Smooth muscle cell (in vitro differentiated cells): ENCODE results near the gene AMBP. TPM values are rescaled to one million over a fixed set of nuclear protein-coding genes. Genes with fewer than 3 reads are reported as not detected.
A peak's percentile ranks its signal among the peaks of the same experiment; 100 is the strongest.

ENCODE experiments used
- DNase-seq: peaks from one replicate; lab custom pipeline; 2025; ENCODE audit not compliant: unreplicated experiment; lab: John Stamatoyannopoulos, UW
- H2AFZ ChIP-seq: fragments of 200-600 bp; sonication (generic); 2 replicates; pipeline ENCODE4 v1.6.0; 2016; ENCODE audit warnings: antibody characterized with exemption, low read depth, mild to moderate bottlenecking
- H3F3A ChIP-seq: fragments of 200-600 bp; sonication (generic); 2 replicates; pipeline ENCODE4 v1.6.0; 2017; ENCODE audit warnings: antibody characterized with exemption, low read depth
- H3K27ac ChIP-seq: fragments of 200-600 bp; sonication (generic); 2 replicates; pipeline ENCODE4 v1.5.1; 2016; ENCODE audit warnings: low read depth, mild to moderate bottlenecking
- H3K27me3 ChIP-seq: fragments of 200-600 bp; sonication (generic); 2 replicates; pipeline ENCODE4 v1.6.1; 2016; ENCODE audit warnings: low read depth, mild to moderate bottlenecking
- H3K36me3 ChIP-seq: fragments of 200-600 bp; sonication (generic); 2 replicates; pipeline ENCODE4 v1.5.1; 2016; ENCODE audit warnings: low read depth
- H3K4me1 ChIP-seq: fragments of 200-600 bp; sonication (generic); 2 replicates; pipeline ENCODE4 v1.5.1; 2016; ENCODE audit warnings: low read depth
- H3K4me2 ChIP-seq: fragments of 200-600 bp; sonication (generic); 2 replicates; pipeline ENCODE4 v1.6.0; 2016; ENCODE audit warnings: mild to moderate bottlenecking
- H3K4me3 ChIP-seq: fragments of 200-600 bp; sonication (generic); 2 replicates; pipeline ENCODE4 v1.5.1; 2016; ENCODE audit warnings: mild to moderate bottlenecking
- H3K79me2 ChIP-seq: fragments of 200-600 bp; sonication (generic); 2 replicates; pipeline ENCODE4 v1.6.0; 2016; ENCODE audit warnings: low read depth, mild to moderate bottlenecking
- H3K9ac ChIP-seq: fragments of 200-600 bp; sonication (generic); 2 replicates; pipeline ENCODE4 v1.6.0; 2016; ENCODE audit warnings: low read depth
- H3K9me3 ChIP-seq: fragments of 200-600 bp; sonication (generic); replicated peaks from 2 replicates; pipeline ENCODE4 v1.5.1; 2016; ENCODE audit warnings: low read depth
- H4K20me1 ChIP-seq: fragments of 200-600 bp; sonication (generic); 2 replicates; pipeline ENCODE4 v1.6.0; 2016; ENCODE audit warnings: low read depth
- WGBS: methylation state at CpG from one replicate; pipeline ENCODE4 v1.1.7; 2016; ENCODE audit warnings: low lambda C conversion rate; 5-methylcytosine and 5-hydroxymethylcytosine counted together
- polyA plus RNA-seq: library from polyadenylated mRNA; unstranded; fragments of >200 nt; fragmentation: Nextera tagmentation; extraction: Ambion mirVana; gene quantifications from 2 replicates; pipeline ENCODE4 v1.2.1, GENCODE V29; 2016
- total RNA-seq: library from RNA; depleted of rRNA; stranded (reverse); fragments of >200 nt; gene quantifications from 2 replicates; pipeline ENCODE4 v1.2.3, GENCODE V29; 2014
- TF ChIP-seq, protein P1 (sequence below): fragments of 200-600 bp; sonication (generic); IDR thresholded peaks from 2 replicates; pipeline ENCODE4 v1.5.1; 2017; ENCODE audit warnings: borderline replicate concordance, mild to moderate bottlenecking, antibody characterized with exemption; ENCODE audit not compliant: insufficient read depth, poor library complexity, severe bottlenecking

Gene AMBP
- total and polyA plus RNA-seq, 2 experiments from 2014 or later = 0.35 TPM; not detected in 1

DNA sequence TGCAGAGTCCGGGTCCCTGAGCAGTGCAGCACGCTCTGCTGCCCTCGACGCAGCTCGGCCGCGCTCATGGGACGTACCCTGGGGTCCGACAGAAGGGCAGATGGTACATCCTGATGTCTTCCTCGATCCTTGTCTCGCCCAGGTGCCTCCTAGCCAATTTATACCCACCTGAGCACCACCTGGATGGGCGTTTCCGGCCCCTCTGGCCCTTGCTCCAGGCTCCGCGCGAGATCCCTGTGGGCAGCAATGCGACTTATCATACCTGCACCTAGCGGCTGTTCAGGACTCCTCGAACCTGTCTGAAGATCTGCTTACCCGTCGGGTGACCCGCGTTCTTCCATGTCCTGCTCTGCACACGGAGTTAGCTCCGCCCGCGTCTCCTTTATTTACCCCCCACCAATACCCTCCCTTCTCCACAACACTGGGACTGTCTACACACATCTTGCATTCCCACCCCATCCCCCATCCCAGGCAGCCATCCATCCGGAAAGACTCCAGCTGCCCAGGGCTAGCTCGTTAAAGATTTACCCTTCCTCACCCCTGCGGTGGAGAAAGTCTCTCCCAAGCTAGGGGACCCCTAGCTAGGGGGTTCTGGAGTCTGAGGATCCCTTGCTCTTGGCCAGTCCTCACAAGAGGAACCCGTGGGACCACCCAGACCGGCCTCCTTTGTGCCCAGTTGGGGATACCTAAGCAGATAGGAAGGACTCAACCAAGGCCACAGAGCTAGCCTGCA lies 21.0 kb upstream of the AMBP start, which contains the start of gene KIF12:
Gene KIF12 (minus strand): TSS at position 357 of the 733 bp plus-strand sequence. CDS start 16 bp downstream, at position 341.
- TF ChIP-seq, protein P1, sequence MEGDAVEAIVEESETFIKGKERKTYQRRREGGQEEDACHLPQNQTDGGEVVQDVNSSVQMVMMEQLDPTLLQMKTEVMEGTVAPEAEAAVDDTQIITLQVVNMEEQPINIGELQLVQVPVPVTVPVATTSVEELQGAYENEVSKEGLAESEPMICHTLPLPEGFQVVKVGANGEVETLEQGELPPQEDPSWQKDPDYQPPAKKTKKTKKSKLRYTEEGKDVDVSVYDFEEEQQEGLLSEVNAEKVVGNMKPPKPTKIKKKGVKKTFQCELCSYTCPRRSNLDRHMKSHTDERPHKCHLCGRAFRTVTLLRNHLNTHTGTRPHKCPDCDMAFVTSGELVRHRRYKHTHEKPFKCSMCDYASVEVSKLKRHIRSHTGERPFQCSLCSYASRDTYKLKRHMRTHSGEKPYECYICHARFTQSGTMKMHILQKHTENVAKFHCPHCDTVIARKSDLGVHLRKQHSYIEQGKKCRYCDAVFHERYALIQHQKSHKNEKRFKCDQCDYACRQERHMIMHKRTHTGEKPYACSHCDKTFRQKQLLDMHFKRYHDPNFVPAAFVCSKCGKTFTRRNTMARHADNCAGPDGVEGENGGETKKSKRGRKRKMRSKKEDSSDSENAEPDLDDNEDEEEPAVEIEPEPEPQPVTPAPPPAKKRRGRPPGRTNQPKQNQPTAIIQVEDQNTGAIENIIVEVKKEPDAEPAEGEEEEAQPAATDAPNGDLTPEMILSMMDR = no peak
- Histone ChIP-seq H3K4me2 (peak within 1 kb of the TSS; percentile 93), H3K4me3 (peak within 1 kb of the TSS; percentile 53), H4K20me1 (no peaks in the 10 kb centered on the region), H2AFZ (no peak within 1 kb of the TSS), H3F3A (peaks cover 6% of the 10 kb centered on the region), H3K9ac (no peak within 1 kb of the TSS), H3K79me2 (no peaks in the 10 kb centered on the region), H3K36me3 (no peaks in the 10 kb centered on the region), H3K27ac (no peak within 1 kb of the TSS), H3K27me3 (peaks cover 30% of the 10 kb centered on the region), H3K9me3 (no peaks in the 10 kb centered on the region), H3K4me1 (no peaks in the 10 kb centered on the region)
- 23% methylated on average over 30 of the region's 32 CpGs for WGBS
- DNase-seq = no peak

DNA sequence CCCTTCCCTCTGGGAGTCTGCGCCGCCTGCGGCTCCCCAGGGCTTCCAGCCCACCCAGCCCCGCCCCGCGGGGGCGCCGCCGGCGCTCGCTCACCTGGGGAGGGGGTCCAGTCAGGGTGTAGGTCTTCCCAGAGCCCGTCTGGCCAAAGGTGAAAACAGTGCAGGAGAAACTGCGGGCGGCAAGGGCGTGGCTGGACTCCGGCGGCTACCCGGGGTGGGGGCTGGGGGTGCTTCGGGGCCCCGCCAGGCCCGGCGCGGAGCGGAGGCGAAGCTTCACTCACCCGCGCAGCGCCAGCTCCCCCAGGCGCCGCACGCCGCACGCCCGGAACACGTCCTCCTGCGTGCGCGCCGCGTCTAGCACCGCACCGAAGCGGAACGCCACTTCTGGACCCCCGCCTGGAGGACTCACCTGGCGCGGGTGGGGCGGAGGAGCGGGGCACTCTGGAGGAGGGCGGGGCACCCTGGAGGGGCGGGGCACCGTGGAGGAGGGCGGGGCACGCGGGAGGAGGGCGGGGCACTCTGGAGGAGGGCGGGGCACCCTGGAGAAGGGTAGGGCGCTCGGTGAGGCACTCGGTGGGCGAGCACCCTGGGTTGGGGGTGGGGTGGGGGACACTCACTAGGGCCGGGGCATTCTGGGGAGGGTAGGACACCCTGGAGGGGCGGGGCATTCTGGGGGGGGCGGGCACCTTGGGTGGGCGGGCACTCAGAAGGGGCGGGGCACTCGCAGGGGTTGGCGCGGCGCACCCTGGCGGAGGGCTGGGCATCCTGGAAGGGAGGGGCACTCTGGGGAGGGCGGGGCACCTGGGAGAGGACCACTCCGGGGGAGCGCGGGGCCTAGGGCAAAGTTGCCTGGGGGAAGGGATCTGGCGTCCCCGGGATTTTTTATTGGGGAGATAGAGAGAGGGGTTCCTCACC lies 20.2 kb upstream of the AMBP start:
- Histone ChIP-seq H3F3A (peaks cover 6% of the 10 kb centered on the region), H3K4me1 (no peaks in the 10 kb centered on the region), H3K36me3 (no peaks in the 10 kb centered on the region), H3K9ac (no peak overlapping the region), H3K9me3 (no peaks in the 10 kb centered on the region), H2AFZ (no peak overlapping the region), H3K27me3 (peaks cover 26% of the 10 kb centered on the region), H4K20me1 (no peaks in the 10 kb centered on the region), H3K27ac (no peak overlapping the region), H3K79me2 (no peaks in the 10 kb centered on the region), H3K4me2 (peak overlapping the region; percentile 93), H3K4me3 (peak overlapping the region; percentile 53)
- TF ChIP-seq, protein P1 = no peak
- no peak for DNase-seq
- WGBS = 2% methylated on average over 40 of the region's 77 CpGs

DNA sequence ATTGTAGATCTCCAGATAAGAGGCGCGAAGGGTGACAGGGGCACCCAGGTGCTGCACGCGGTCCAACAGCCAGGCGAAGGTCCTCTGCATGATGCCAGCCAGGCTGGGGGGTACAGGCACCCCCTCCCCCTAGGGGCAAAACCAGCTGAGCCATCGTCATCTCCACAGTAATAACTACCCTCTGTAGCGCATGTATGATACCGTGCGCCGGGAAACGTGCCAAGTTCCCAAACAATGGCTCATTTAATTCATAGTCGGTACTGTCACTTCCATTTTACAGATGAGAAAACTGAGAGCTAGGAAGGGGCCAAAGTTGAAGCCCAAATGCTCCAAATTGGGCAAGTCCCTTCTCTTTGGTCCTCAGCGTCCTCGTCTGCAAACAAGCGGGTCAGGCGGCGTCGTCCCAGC lies 19.5 kb upstream of the AMBP start:
- Histone ChIP-seq H3F3A (peaks cover 6% of the 10 kb centered on the region), H3K27me3 (peaks cover 26% of the 10 kb centered on the region), H4K20me1 (no peaks in the 10 kb centered on the region), H3K4me2 (peak overlapping the region; percentile 93), H2AFZ (no peak overlapping the region), H3K27ac (no peak overlapping the region), H3K9ac (no peak overlapping the region), H3K4me3 (peak overlapping the region; percentile 53), H3K36me3 (no peaks in the 10 kb centered on the region), H3K79me2 (no peaks in the 10 kb centered on the region), H3K4me1 (no peaks in the 10 kb centered on the region), H3K9me3 (no peaks in the 10 kb centered on the region)
- DNase-seq = no peak
- TF ChIP-seq, protein P1 = no peak
- 53% methylated on average over 18 of the region's 18 CpGs for WGBS
